HEK293T (cell line): ENCODE measurements around the gene SORCS3.

ENCODE experiments used
- CTCF ChIA-PET: fragments of 350-600 bp; formaldehyde crosslinking; extraction: SDS; loops from one replicate; lab custom pipeline; 2021; ENCODE audit warnings: antibody characterized with exemption, inconsistent platforms; lab: Yijun Ruan, JAX
- POLR2A ChIA-PET: fragments of 350-600 bp; formaldehyde crosslinking; extraction: SDS; loops from one replicate; lab custom pipeline; 2020; ENCODE audit warnings: antibody characterized with exemption, inconsistent platforms; lab: Yijun Ruan, JAX
- DNase-seq: peaks from one replicate; pipeline ENCODE4 v3.0.0; 2012; ENCODE audit warnings: mixed read lengths; ENCODE audit errors: extremely low spot score
- ARNT ChIP-seq: fragments of 450-650 bp; IDR thresholded peaks from 2 replicates; pipeline ENCODE4 v1.6.1; 2017; ENCODE audit warnings: mild to moderate bottlenecking
- BHLHE40 ChIP-seq: fragments of 450-650 bp; IDR thresholded peaks from 2 replicates; pipeline ENCODE4 v1.6.1; 2016; ENCODE audit warnings: mild to moderate bottlenecking, moderate library complexity, borderline replicate concordance
- CTBP1 ChIP-seq: fragments of 450-650 bp; IDR thresholded peaks from 2 replicates; pipeline ENCODE4 v1.6.1; 2016; ENCODE audit warnings: borderline replicate concordance
- ELF4 ChIP-seq: fragments of 450-650 bp; IDR thresholded peaks from 2 replicates; pipeline ENCODE4 v1.6.1; 2017; ENCODE audit warnings: antibody characterized with exemption
- FOXA1 ChIP-seq: fragments of 450-650 bp; IDR thresholded peaks from 2 replicates; pipeline ENCODE4 v1.6.1; 2016; ENCODE audit warnings: mild to moderate bottlenecking
- FOXK2 ChIP-seq: fragments of 450-650 bp; IDR thresholded peaks from 2 replicates; pipeline ENCODE4 v1.6.1; 2016; ENCODE audit warnings: mild to moderate bottlenecking
- FOXM1 ChIP-seq: fragments of 450-650 bp; IDR thresholded peaks from 2 replicates; pipeline ENCODE4 v1.6.1; 2017; ENCODE audit warnings: mild to moderate bottlenecking, borderline replicate concordance
- HDGF ChIP-seq: fragments of 450-650 bp; IDR thresholded peaks from 2 replicates; pipeline ENCODE4 v1.6.1; 2017; ENCODE audit warnings: antibody characterized with exemption, borderline replicate concordance
- L3MBTL2 ChIP-seq: fragments of 450-650 bp; conservative IDR thresholded peaks from 2 replicates; pipeline ENCODE4 v1.6.1; 2016; ENCODE audit warnings: mild to moderate bottlenecking
- LEF1 ChIP-seq: fragments of 450-650 bp; IDR thresholded peaks from 2 replicates; pipeline ENCODE4 v1.6.1; 2017; ENCODE audit warnings: mild to moderate bottlenecking, borderline replicate concordance
- NFRKB ChIP-seq: fragments of 450-650 bp; IDR thresholded peaks from 2 replicates; pipeline ENCODE4 v1.6.1; 2016; ENCODE audit warnings: mild to moderate bottlenecking, moderate library complexity
- PKNOX1 ChIP-seq: fragments of 450-650 bp; IDR thresholded peaks from 2 replicates; pipeline ENCODE4 v1.6.1; 2016
- SP1 ChIP-seq: fragments of 450-650 bp; IDR thresholded peaks from 2 replicates; pipeline ENCODE4 v1.6.1; 2017
- SUZ12 ChIP-seq: fragments of 450-650 bp; IDR thresholded peaks from 2 replicates; pipeline ENCODE4 v1.6.1; 2016; ENCODE audit warnings: mild to moderate bottlenecking
- TARDBP ChIP-seq: fragments of 450-650 bp; IDR thresholded peaks from 2 replicates; pipeline ENCODE4 v1.6.1; 2016
- ZNF384 ChIP-seq: fragments of 450-650 bp; IDR thresholded peaks from 2 replicates; pipeline ENCODE4 v1.6.1; 2016

The SORCS3 gene

GRCh38 chr10:104897696-104898095, 256.6 kb downstream of the SORCS3 start:
- ChIA-PET CTCF (no interaction called here), POLR2A (no interaction called here)
- TF ChIP-seq FOXK2: no peak
- TF ChIP-seq FOXM1: no peak
- TF ChIP-seq BHLHE40: no peak
- TF ChIP-seq L3MBTL2: no peak
- no peak for TF ChIP-seq ARNT
- TF ChIP-seq SP1: no peak
- DNase-seq: no peak

DNA sequence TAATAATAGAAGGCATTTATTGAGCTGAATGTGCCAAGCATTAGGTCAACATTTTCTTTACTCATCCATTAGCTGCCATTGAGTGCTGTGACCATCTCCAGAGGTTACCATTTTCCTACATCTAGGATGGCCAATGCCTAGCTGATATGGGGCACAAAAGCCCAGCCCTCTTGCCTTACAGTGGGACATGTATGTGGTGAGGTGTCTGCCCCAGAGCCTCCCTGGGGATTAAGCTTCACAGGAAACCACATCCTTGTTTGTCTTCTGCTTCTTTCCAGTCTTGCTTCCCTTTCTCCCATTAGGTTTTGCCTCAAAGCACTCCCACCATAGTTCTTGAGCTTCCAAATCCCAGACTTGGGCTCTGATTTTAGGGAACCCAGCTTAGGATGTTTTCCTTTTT, 258.7 kb downstream of the SORCS3 start:
- no peak for TF ChIP-seq TARDBP
- TF ChIP-seq BHLHE40: no peak
- TF ChIP-seq ARNT: no peak
- no peak for TF ChIP-seq SUZ12
- no peak for TF ChIP-seq ZNF384
- no peak for TF ChIP-seq FOXK2
- TF ChIP-seq SP1: no peak
- no peak for TF ChIP-seq PKNOX1
- TF ChIP-seq FOXA1: no peak
- DNase-seq: no peak
- POLR2A ChIA-PET: no interaction called here
- CTCF ChIA-PET: no interaction called here

DNA sequence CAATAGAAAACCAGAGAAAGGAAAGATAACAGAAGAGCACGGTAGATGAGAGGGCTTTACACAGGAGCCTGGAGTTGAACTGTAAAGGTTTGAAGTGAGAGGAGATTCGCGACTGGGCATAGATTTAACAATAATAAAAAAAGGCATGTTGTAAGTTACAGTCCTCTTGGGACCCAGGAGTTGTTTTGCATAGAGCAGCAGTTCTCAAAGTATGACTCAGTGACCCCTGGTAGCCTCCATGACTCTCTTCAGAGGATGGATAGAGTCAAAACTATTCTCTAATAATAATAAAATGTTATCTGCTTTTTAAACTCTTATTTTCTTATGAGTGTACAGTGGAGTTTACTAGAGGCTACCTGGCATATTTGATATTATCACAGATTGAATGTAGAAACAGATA, 262.3 kb downstream of the SORCS3 start:
- ChIA-PET POLR2A (no interaction called here), CTCF (no interaction called here)
- TF ChIP-seq TARDBP (no peak), ELF4 (no peak), ARNT (no peak), LEF1 (no peak), FOXM1 (no peak), FOXA1 (no peak), HDGF (no peak)

GRCh38 chr10:104904753-104905323, 263.7 kb downstream of the SORCS3 start:
- DNase-seq: no peak
- POLR2A ChIA-PET: no interaction called here
- CTCF ChIA-PET: no interaction called here
- TF ChIP-seq ZNF384 (no peak), ARNT (no peak), FOXM1 (no peak), FOXK2 (no peak), NFRKB (no peak), L3MBTL2 (no peak), TARDBP (no peak), CTBP1 (no peak)

More for the DNA sequence above, 262.3 kb downstream of the SORCS3 start:
- DNase-seq: no peak

- no peak for DNase-seq
- no peak for TF ChIP-seq ZNF384
- TF ChIP-seq PKNOX1: no peak
- TF ChIP-seq L3MBTL2: no peak
- TF ChIP-seq ARNT: no peak
- ChIA-PET POLR2A (no interaction called here), CTCF (no interaction called here)
Measured at GRCh38 chr10:104906112-104906511, 265.0 kb downstream of the SORCS3 start.

GRCh38 chr10:104907521-104907920, 266.4 kb downstream of the SORCS3 start:
- ChIA-PET POLR2A (no interaction called here), CTCF (no interaction called here)
- no peak for TF ChIP-seq BHLHE40
- TF ChIP-seq FOXK2: no peak
- TF ChIP-seq ELF4: no peak
- no peak for TF ChIP-seq NFRKB
- no peak for TF ChIP-seq FOXA1
- TF ChIP-seq LEF1: no peak
- DNase-seq: no peak

DNA sequence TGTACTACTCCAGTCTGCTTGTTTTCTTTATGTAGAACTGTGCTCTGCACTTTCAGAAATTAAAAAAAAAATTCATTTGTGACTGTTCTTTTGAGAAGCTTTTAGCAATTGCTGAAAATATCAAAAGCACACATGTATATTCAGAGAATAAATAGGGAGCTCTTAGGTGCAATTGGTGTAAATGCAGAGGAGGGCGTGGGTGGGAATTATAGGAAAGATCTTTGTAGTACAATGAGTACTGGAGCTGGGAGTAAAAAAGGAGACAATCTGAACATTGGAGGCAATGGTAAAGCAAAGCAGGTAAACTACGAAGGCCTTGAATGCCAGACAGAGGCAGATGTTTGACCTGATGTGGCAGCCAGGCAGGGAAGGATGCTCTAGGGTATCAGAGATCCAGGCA, 267.5 kb downstream of the SORCS3 start:
- no peak for DNase-seq
- POLR2A ChIA-PET: no interaction called here
- CTCF ChIA-PET: no interaction called here
- TF ChIP-seq HDGF (no peak), FOXM1 (no peak), L3MBTL2 (no peak), SP1 (no peak), ZNF384 (no peak), FOXK2 (no peak), FOXA1 (no peak), PKNOX1 (no peak), TARDBP (no peak), SUZ12 (no peak), ARNT (no peak), ELF4 (no peak), CTBP1 (no peak), BHLHE40 (no peak)
